A673 (cell line): ENCODE results near the gene B9D1. TPM values are rescaled to one million over a fixed set of nuclear protein-coding genes. Genes with fewer than 3 reads are reported as not detected.

Experiments used
- BruUV-seq: library from RNA; stranded (reverse); fragments of 400-500 nt; replicated peaks from 2 replicates; lab custom pipeline; 2021; lab: Mats Ljungman, UMichigan
- CTCF ChIA-PET: fragments of 300-600 bp; sonication (Branson Sonifier 250); formaldehyde crosslinking; loops from one replicate; lab custom pipeline; 2022; ENCODE audit warnings: antibody characterized with exemption; lab: Charles Lee
- POLR2A ChIA-PET: fragments of 300-600 bp; sonication (Branson Sonifier 250); formaldehyde crosslinking; loops from one replicate; lab custom pipeline; 2022; ENCODE audit warnings: antibody characterized with exemption; ENCODE audit not compliant: low non-redundant PET; lab: Charles Lee
- DNase-seq: peaks from one replicate; pipeline ENCODE4 v3.0.0-alpha.2; 2015; ENCODE audit warnings: low spot score
- H3K27ac ChIP-seq: fragments of 200-600 bp; sonication (generic); 2 replicates; pipeline ENCODE4 v1.5.1; 2016; ENCODE audit warnings: mixed run types, low read depth, mild to moderate bottlenecking, mixed read lengths, antibody characterized with exemption, low read length; ENCODE audit not compliant: poor library complexity, severe bottlenecking
- H3K27me3 ChIP-seq: fragments of 200-600 bp; sonication (generic); replicated peaks from 2 replicates; pipeline ENCODE4 v1.6.1; 2017; ENCODE audit warnings: mixed run types, low read depth, mild to moderate bottlenecking, mixed read lengths, antibody characterized with exemption, low read length; ENCODE audit not compliant: insufficient read depth, poor library complexity
- H3K36me3 ChIP-seq: fragments of 200-600 bp; sonication (generic); 2 replicates; pipeline ENCODE4 v1.6.1; 2016; ENCODE audit warnings: mixed run types, mild to moderate bottlenecking, mixed read lengths, antibody characterized with exemption, low read length; ENCODE audit not compliant: insufficient read depth, poor library complexity, severe bottlenecking
- H3K4me1 ChIP-seq: fragments of 200-600 bp; sonication (generic); 2 replicates; pipeline ENCODE4 v1.6.1; 2017; ENCODE audit warnings: mixed run types, mild to moderate bottlenecking, mixed read lengths, antibody characterized with exemption, low read length; ENCODE audit not compliant: insufficient read depth, poor library complexity, severe bottlenecking
- H3K4me3 ChIP-seq: fragments of 200-600 bp; sonication (generic); 2 replicates; pipeline ENCODE4 v1.5.1; 2016; ENCODE audit warnings: low read depth, mixed run types, mild to moderate bottlenecking, mixed read lengths, low read length; ENCODE audit not compliant: poor library complexity, severe bottlenecking
- H3K9me3 ChIP-seq: fragments of 200-600 bp; sonication (generic); 2 replicates; pipeline ENCODE4 v1.6.1; 2016; ENCODE audit warnings: mixed run types, low read depth, mild to moderate bottlenecking, mixed read lengths, antibody characterized with exemption, low read length; ENCODE audit not compliant: poor library complexity, severe bottlenecking
- EZH2 ChIP-seq: fragments of 200-600 bp; sonication (generic); IDR thresholded peaks from 2 replicates; pipeline ENCODE4 v1.6.1; 2017; ENCODE audit warnings: borderline replicate concordance, low read depth, mild to moderate bottlenecking, mixed read lengths, antibody characterized with exemption, low read length; ENCODE audit not compliant: poor library complexity, severe bottlenecking
- intact Hi-C: fragments of 100-400 bp; cut with micrococcal nuclease; formaldehyde crosslinking; loops from one replicate; pipeline ENCODE4 v1.10.0; 2022; ENCODE audit not compliant: unreplicated experiment
- total RNA-seq: library from RNA; stranded (reverse); gene quantifications from 2 replicates; pipeline ENCODE4 v1.2.3, GENCODE V29; 2021
- TF ChIP-seq, protein P1 (sequence below): fragments of 300-800, 200-600 bp; sonication (generic); conservative IDR thresholded peaks from 2 replicates; pipeline ENCODE4 v1.5.1; 2017; ENCODE audit warnings: low read depth, mild to moderate bottlenecking, antibody characterized with exemption, low read length, moderate library complexity, mixed read lengths

B9D1 gene
- total RNA-seq, 1 experiment from 2014 or later = 37.0 TPM

GRCh38 chr17:19361944-19362276 is 613 bp downstream of the B9D1 start:
- Histone ChIP-seq H3K4me1 (peaks cover 22% of the 10 kb centered on the region), H3K9me3 (no peaks in the 10 kb centered on the region), H3K36me3 (no peaks in the 10 kb centered on the region), H3K27me3 (no peaks in the 10 kb centered on the region), H3K27ac (peak overlapping the region; percentile 88), H3K4me3 (peak overlapping the region; percentile 85)
- TSS peak; percentile 48 for BruUV-seq
- ChIA-PET CTCF (interaction anchor here (1.8 to 2.0 kb wide), 3 partner anchors 16 to 401 kb away, joined by 18 to 41 read pairs (median 23); partner anchors contain the start of gene MAPK7), POLR2A (no interaction called here)
- intact Hi-C loops = loop anchor here (2.0 to 5.0 kb wide), 2 partner anchors 153 to 285 kb away; partner anchors contain the start of gene ALDH3A2
- TF ChIP-seq EZH2 = no peak
- TF ChIP-seq, protein P1, sequence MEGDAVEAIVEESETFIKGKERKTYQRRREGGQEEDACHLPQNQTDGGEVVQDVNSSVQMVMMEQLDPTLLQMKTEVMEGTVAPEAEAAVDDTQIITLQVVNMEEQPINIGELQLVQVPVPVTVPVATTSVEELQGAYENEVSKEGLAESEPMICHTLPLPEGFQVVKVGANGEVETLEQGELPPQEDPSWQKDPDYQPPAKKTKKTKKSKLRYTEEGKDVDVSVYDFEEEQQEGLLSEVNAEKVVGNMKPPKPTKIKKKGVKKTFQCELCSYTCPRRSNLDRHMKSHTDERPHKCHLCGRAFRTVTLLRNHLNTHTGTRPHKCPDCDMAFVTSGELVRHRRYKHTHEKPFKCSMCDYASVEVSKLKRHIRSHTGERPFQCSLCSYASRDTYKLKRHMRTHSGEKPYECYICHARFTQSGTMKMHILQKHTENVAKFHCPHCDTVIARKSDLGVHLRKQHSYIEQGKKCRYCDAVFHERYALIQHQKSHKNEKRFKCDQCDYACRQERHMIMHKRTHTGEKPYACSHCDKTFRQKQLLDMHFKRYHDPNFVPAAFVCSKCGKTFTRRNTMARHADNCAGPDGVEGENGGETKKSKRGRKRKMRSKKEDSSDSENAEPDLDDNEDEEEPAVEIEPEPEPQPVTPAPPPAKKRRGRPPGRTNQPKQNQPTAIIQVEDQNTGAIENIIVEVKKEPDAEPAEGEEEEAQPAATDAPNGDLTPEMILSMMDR = no peak
- DNase-seq = no peak

DNA sequence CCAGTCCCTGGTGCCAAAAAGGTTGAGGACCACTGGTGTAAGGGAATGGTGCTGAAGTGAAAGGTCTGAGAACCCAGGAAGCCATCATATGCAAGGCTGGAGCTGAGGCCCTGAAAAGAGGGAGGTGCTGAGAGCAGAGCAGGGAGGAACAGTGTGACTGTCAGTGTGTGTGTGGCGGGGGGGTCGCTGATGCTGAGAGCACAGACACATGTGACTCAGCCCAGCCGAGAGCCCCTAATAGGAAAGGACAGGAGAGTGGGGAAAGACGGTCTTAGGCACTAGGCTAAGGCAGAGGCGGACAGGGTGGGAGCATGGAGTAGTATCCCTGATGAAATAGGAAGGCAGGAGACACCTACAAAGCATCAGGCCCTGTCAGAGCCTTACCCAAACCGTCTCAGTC is 1.2 kb downstream of the B9D1 start:
- TF ChIP-seq, protein P1 = no peak
- TF ChIP-seq EZH2 = no peak
- Histone ChIP-seq H3K36me3 (no peaks in the 10 kb centered on the region), H3K4me1 (peaks cover 22% of the 10 kb centered on the region), H3K27me3 (no peaks in the 10 kb centered on the region), H3K4me3 (peak overlapping the region; percentile 85), H3K9me3 (no peaks in the 10 kb centered on the region), H3K27ac (no peak overlapping the region)
- ChIA-PET CTCF (no interaction called here), POLR2A (no interaction called here)
- intact Hi-C loops = loop anchor here (5.0 kb wide), 1 partner anchor 286 kb away; the partner anchor contains the start of gene ALDH3A2
- no TSS peak for BruUV-seq
- DNase-seq = no peak

GRCh38 chr17:19360772-19361171 is 1.8 kb downstream of the B9D1 start:
- ChIA-PET POLR2A (no interaction called here), CTCF (no interaction called here)
- Histone ChIP-seq H3K9me3 (no peaks in the 10 kb centered on the region), H3K27ac (no peak overlapping the region), H3K4me1 (peaks cover 22% of the 10 kb centered on the region), H3K36me3 (no peaks in the 10 kb centered on the region), H3K27me3 (no peaks in the 10 kb centered on the region), H3K4me3 (no peak overlapping the region)
- DNase-seq = no peak
- no TSS peak for BruUV-seq
- intact Hi-C loops = loop anchor here (5.0 kb wide), 1 partner anchor 287 kb away; the partner anchor contains the start of gene ALDH3A2
- TF ChIP-seq EZH2 = no peak
- TF ChIP-seq, protein P1 = no peak
